Measurements from ENCODE around the gene DEFB131B.
A peak's percentile ranks its signal among the peaks of the same experiment; 100 is the strongest.

The DEFB131B gene

GRCh38 chr11:71929491-71929890 is 51.2 kb downstream of the DEFB131B start:
- H3K27me3 Mint-ChIP-seq = no peaks in the 10 kb centered on the region
- peaks cover 61% of the 10 kb centered on the region for H3K4me1 Mint-ChIP-seq (ENCODE audit: low read depth)
- peak overlapping the region; percentile 100 for H3K27ac Mint-ChIP-seq
- H3K9me3 Mint-ChIP-seq (ENCODE audit: low read depth) = no peaks in the 10 kb centered on the region
- peaks cover 2% of the 10 kb centered on the region for H3K36me3 Mint-ChIP-seq
- H3K4me3 Mint-ChIP-seq = peak overlapping the region; percentile 100

- no peaks in the 10 kb centered on the region for H3K9me3 Mint-ChIP-seq (ENCODE audit: low read depth)
- H3K27me3 Mint-ChIP-seq = no peaks in the 10 kb centered on the region
- H3K27ac Mint-ChIP-seq = peak overlapping the region; percentile 70
- H3K4me1 Mint-ChIP-seq (ENCODE audit: low read depth) = peaks cover 64% of the 10 kb centered on the region
- H3K36me3 Mint-ChIP-seq = peaks cover 2% of the 10 kb centered on the region
- peak overlapping the region; percentile 100 for H3K4me3 Mint-ChIP-seq
Measured at GRCh38 chr11:71930556-71931244, 52.4 kb downstream of the DEFB131B start.

- Mint-ChIP-seq H3K27ac (peak overlapping the region; percentile 24), H3K36me3 (peaks cover 2% of the 10 kb centered on the region), H3K4me1 (ENCODE audit: low read depth) (peaks cover 64% of the 10 kb centered on the region), H3K4me3 (peak overlapping the region; percentile 100), H3K9me3 (ENCODE audit: low read depth) (no peaks in the 10 kb centered on the region), H3K27me3 (no peaks in the 10 kb centered on the region)
Measured at GRCh38 chr11:71931245-71931602, 53.0 kb downstream of the DEFB131B start.

- no peaks in the 10 kb centered on the region for H3K27me3 Mint-ChIP-seq
- peaks cover 9% of the 10 kb centered on the region for H3K36me3 Mint-ChIP-seq
- H3K4me1 Mint-ChIP-seq (ENCODE audit: low read depth) = peaks cover 52% of the 10 kb centered on the region
- no peaks in the 10 kb centered on the region for H3K9me3 Mint-ChIP-seq (ENCODE audit: low read depth)
- H3K4me3 Mint-ChIP-seq = no peak overlapping the region
- no peak overlapping the region for H3K27ac Mint-ChIP-seq
Measured at GRCh38 chr11:71933141-71933933, 55.1 kb downstream of the DEFB131B start.
